Measurements from ENCODE around the gene MBNL2. TPM values are rescaled to one million over a fixed set of nuclear protein-coding genes. Genes with fewer than 3 reads are reported as not detected.

MBNL2 gene
- total and polyA plus RNA-seq, 2 experiments from 2014 or later = 0.55 to 3.2 TPM

DNA sequence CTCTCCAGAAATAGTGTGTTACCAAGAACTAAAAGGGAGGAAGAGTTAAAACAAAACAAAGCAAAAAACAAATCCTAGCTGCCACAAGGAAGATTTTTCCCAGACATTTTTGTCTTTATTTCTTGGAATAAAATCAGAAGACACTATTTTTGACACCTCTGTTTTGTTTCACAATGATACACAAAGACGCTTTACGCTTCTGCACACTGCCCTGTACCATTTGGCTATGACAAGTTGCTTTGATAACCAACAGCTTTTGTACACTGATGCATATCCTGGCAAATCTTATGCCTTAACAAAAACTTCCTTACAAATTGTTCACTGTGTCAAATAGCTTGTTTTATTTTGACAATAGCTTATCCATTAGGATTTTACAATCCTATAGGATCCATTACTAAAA lies 108.3 kb downstream of the MBNL2 start:
- Histone ChIP-seq H3K27ac (ENCODE audit: low read depth) (no peak overlapping the region), H4K20me1 (replicated peaks; ENCODE audit: insufficient read depth) (no peaks in the 10 kb centered on the region), H3F3A (replicated peaks; ENCODE audit: low read depth) (no peaks in the 10 kb centered on the region), H3K4me2 (no peak overlapping the region), H3K27me3 (ENCODE audit: insufficient read depth) (no peaks in the 10 kb centered on the region), H3K9me2 (ENCODE audit: insufficient read depth) (no peaks in the 10 kb centered on the region), H3K4me1 (ENCODE audit: insufficient read depth) (peaks cover 17% of the 10 kb centered on the region), H3K4me3 (no peak overlapping the region), H3K79me2 (replicated peaks; ENCODE audit: insufficient read depth) (no peaks in the 10 kb centered on the region), H3K36me3 (ENCODE audit: insufficient read depth) (no peaks in the 10 kb centered on the region), H2AFZ (no peak overlapping the region)
- no peaks in the 10 kb centered on the region for H3K9me3 Mint-ChIP-seq
- TF ChIP-seq ZNF331 (CRISPR knock-in tag; IDR thresholded peaks at IDR 0.05; ENCODE audit: low read depth) (no peak), STAT1 (IDR thresholded peaks at IDR 0.05; ENCODE audit: unreplicated experiment) (no peak)
- H3K4me3 Mint-ChIP-seq = no peak overlapping the region
- no peaks in the 10 kb centered on the region for H3K27me3 Mint-ChIP-seq (ENCODE audit: insufficient read depth, low read depth, poor library complexity)
- ATAC-seq (no peak), DNase-seq (ENCODE audit: low spot score) (no peak)
- no peak overlapping the region for H3K27ac Mint-ChIP-seq
- H3K4me1 Mint-ChIP-seq = peaks cover 36% of the 10 kb centered on the region
- no peaks in the 10 kb centered on the region for H3K36me3 Mint-ChIP-seq (ENCODE audit: low read depth)

DNA sequence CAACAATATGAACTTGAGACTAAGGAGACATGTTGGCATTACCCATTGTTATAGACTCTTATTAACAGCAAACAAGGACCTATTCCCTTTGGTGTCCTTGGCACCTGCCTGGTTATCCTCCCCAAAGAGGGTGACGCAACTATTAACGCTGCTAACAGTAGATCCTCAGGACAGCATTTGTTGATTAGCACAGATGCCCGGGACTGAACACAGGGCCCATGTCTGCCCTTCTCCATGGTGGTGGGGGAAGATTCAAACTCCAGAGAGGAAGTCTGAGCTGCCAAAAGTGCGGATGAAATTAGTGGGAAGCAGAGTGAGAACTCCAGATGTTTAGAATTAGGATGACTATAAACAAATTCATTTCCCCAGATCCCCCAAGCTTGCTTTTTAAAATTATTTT lies 110.6 kb downstream of the MBNL2 start:
- Histone ChIP-seq H3K4me2 (no peak overlapping the region), H3K27ac (ENCODE audit: low read depth) (no peak overlapping the region), H3K4me1 (ENCODE audit: insufficient read depth) (peaks cover 14% of the 10 kb centered on the region), H3K27me3 (ENCODE audit: insufficient read depth) (no peaks in the 10 kb centered on the region), H4K20me1 (replicated peaks; ENCODE audit: insufficient read depth) (no peaks in the 10 kb centered on the region), H3K9me2 (ENCODE audit: insufficient read depth) (no peaks in the 10 kb centered on the region), H2AFZ (no peak overlapping the region), H3K79me2 (replicated peaks; ENCODE audit: insufficient read depth) (no peaks in the 10 kb centered on the region), H3K4me3 (no peak overlapping the region), H3K36me3 (ENCODE audit: insufficient read depth) (no peaks in the 10 kb centered on the region), H3F3A (replicated peaks; ENCODE audit: low read depth) (no peaks in the 10 kb centered on the region)
- Mint-ChIP-seq H3K4me3 (no peak overlapping the region), H3K36me3 (ENCODE audit: low read depth) (no peaks in the 10 kb centered on the region), H3K27me3 (ENCODE audit: insufficient read depth, low read depth, poor library complexity) (no peaks in the 10 kb centered on the region), H3K4me1 (peaks cover 30% of the 10 kb centered on the region), H3K27ac (no peak overlapping the region; the same call in 1 of the 2 replicates), H3K9me3 (no peaks in the 10 kb centered on the region)
- DNase-seq (ENCODE audit: low spot score) (no peak), ATAC-seq (no peak)
- TF ChIP-seq, protein P1, sequence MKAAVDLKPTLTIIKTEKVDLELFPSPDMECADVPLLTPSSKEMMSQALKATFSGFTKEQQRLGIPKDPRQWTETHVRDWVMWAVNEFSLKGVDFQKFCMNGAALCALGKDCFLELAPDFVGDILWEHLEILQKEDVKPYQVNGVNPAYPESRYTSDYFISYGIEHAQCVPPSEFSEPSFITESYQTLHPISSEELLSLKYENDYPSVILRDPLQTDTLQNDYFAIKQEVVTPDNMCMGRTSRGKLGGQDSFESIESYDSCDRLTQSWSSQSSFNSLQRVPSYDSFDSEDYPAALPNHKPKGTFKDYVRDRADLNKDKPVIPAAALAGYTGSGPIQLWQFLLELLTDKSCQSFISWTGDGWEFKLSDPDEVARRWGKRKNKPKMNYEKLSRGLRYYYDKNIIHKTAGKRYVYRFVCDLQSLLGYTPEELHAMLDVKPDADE (IDR thresholded peaks at IDR 0.05) = no peak
- no peak for TF ChIP-seq JUNB (IDR thresholded peaks at IDR 0.05; ENCODE audit: unreplicated experiment)
- no peak for TF ChIP-seq NANOG (IDR thresholded peaks at IDR 0.05; ENCODE audit: borderline replicate concordance)
- no peak for TF ChIP-seq EZH2phosphoT487 (IDR thresholded peaks at IDR 0.05; ENCODE audit: unreplicated experiment)
- TF ChIP-seq EZH2 (IDR thresholded peaks at IDR 0.05; ENCODE audit: low read depth, unreplicated experiment) = no peak
- TF ChIP-seq, protein P2, sequence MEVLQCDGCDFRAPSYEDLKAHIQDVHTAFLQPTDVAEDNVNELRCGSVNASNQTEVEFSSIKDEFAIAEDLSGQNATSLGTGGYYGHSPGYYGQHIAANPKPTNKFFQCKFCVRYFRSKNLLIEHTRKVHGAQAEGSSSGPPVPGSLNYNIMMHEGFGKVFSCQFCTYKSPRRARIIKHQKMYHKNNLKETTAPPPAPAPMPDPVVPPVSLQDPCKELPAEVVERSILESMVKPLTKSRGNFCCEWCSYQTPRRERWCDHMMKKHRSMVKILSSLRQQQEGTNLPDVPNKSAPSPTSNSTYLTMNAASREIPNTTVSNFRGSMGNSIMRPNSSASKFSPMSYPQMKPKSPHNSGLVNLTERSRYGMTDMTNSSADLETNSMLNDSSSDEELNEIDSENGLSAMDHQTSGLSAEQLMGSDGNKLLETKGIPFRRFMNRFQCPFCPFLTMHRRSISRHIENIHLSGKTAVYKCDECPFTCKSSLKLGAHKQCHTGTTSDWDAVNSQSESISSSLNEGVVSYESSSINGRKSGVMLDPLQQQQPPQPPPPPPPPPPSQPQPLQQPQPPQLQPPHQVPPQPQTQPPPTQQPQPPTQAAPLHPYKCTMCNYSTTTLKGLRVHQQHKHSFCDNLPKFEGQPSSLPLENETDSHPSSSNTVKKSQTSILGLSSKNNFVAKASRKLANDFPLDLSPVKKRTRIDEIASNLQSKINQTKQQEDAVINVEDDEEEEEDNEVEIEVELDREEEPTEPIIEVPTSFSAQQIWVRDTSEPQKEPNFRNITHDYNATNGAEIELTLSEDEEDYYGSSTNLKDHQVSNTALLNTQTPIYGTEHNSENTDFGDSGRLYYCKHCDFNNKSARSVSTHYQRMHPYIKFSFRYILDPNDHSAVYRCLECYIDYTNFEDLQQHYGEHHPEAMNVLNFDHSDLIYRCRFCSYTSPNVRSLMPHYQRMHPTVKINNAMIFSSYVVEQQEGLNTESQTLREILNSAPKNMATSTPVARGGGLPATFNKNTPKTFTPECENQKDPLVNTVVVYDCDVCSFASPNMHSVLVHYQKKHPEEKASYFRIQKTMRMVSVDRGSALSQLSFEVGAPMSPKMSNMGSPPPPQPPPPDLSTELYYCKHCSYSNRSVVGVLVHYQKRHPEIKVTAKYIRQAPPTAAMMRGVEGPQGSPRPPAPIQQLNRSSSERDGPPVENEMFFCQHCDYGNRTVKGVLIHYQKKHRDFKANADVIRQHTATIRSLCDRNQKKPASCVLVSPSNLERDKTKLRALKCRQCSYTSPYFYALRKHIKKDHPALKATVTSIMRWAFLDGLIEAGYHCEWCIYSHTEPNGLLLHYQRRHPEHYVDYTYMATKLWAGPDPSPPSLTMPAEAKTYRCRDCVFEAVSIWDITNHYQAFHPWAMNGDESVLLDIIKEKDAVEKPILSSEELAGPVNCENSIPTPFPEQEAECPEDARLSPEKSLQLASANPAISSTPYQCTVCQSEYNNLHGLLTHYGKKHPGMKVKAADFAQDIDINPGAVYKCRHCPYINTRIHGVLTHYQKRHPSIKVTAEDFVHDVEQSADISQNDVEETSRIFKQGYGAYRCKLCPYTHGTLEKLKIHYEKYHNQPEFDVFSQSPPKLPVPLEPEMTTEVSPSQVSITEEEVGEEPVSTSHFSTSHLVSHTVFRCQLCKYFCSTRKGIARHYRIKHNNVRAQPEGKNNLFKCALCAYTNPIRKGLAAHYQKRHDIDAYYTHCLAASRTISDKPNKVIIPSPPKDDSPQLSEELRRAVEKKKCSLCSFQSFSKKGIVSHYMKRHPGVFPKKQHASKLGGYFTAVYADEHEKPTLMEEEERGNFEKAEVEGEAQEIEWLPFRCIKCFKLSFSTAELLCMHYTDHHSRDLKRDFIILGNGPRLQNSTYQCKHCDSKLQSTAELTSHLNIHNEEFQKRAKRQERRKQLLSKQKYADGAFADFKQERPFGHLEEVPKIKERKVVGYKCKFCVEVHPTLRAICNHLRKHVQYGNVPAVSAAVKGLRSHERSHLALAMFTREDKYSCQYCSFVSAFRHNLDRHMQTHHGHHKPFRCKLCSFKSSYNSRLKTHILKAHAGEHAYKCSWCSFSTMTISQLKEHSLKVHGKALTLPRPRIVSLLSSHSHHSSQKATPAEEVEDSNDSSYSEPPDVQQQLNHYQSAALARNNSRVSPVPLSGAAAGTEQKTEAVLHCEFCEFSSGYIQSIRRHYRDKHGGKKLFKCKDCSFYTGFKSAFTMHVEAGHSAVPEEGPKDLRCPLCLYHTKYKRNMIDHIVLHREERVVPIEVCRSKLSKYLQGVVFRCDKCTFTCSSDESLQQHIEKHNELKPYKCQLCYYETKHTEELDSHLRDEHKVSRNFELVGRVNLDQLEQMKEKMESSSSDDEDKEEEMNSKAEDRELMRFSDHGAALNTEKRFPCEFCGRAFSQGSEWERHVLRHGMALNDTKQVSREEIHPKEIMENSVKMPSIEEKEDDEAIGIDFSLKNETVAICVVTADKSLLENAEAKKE (CRISPR knock-in tag; IDR thresholded peaks at IDR 0.05) = no peak
- TF ChIP-seq, protein P3, sequence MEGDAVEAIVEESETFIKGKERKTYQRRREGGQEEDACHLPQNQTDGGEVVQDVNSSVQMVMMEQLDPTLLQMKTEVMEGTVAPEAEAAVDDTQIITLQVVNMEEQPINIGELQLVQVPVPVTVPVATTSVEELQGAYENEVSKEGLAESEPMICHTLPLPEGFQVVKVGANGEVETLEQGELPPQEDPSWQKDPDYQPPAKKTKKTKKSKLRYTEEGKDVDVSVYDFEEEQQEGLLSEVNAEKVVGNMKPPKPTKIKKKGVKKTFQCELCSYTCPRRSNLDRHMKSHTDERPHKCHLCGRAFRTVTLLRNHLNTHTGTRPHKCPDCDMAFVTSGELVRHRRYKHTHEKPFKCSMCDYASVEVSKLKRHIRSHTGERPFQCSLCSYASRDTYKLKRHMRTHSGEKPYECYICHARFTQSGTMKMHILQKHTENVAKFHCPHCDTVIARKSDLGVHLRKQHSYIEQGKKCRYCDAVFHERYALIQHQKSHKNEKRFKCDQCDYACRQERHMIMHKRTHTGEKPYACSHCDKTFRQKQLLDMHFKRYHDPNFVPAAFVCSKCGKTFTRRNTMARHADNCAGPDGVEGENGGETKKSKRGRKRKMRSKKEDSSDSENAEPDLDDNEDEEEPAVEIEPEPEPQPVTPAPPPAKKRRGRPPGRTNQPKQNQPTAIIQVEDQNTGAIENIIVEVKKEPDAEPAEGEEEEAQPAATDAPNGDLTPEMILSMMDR (conservative IDR thresholded peaks at IDR 0.05; ENCODE audit: low read depth in 2 of 2) = no peak
- TF ChIP-seq CREB1 (CRISPR knock-in tag; IDR thresholded peaks at IDR 0.05; ENCODE audit: low read depth) = no peak
- TF ChIP-seq ZNF114 (CRISPR knock-in tag; IDR thresholded peaks at IDR 0.05) = no peak
- TF ChIP-seq ZNF331 (CRISPR knock-in tag; IDR thresholded peaks at IDR 0.05; ENCODE audit: low read depth) = no peak
- TF ChIP-seq POLR2AphosphoS5 (IDR thresholded peaks at IDR 0.05; ENCODE audit: low read depth) = no peak
- no peak for TF ChIP-seq STAT1 (IDR thresholded peaks at IDR 0.05; ENCODE audit: unreplicated experiment)
